ENCODE measurements around the gene FAM185A. TPM values are rescaled to one million over a fixed set of nuclear protein-coding genes. Genes with fewer than 3 reads are reported as not detected.

Gene FAM185A
- total and polyA plus RNA-seq, 9 donors = 5.0 to 19.6 (median 11.8) TPM

- TF ChIP-seq, protein P1, sequence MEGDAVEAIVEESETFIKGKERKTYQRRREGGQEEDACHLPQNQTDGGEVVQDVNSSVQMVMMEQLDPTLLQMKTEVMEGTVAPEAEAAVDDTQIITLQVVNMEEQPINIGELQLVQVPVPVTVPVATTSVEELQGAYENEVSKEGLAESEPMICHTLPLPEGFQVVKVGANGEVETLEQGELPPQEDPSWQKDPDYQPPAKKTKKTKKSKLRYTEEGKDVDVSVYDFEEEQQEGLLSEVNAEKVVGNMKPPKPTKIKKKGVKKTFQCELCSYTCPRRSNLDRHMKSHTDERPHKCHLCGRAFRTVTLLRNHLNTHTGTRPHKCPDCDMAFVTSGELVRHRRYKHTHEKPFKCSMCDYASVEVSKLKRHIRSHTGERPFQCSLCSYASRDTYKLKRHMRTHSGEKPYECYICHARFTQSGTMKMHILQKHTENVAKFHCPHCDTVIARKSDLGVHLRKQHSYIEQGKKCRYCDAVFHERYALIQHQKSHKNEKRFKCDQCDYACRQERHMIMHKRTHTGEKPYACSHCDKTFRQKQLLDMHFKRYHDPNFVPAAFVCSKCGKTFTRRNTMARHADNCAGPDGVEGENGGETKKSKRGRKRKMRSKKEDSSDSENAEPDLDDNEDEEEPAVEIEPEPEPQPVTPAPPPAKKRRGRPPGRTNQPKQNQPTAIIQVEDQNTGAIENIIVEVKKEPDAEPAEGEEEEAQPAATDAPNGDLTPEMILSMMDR (IDR thresholded peaks at IDR 0.05) = no peak
- TF ChIP-seq EP300 (IDR thresholded peaks at IDR 0.05) (no peak), POLR2A (IDR thresholded peaks at IDR 0.05) (no peak)
- Histone ChIP-seq H3K9me3 (no peaks in the 10 kb centered on the region), H3K4me3 (no peak overlapping the region), H3K36me3 (no peaks in the 10 kb centered on the region), H3K27ac (no peak overlapping the region), H3K4me1 (ENCODE audit: insufficient read depth) (no peaks in the 10 kb centered on the region), H3K27me3 (no peaks in the 10 kb centered on the region)
- intact Hi-C loops (cut with DNase I) = no loop called here
- DNase-seq = no peak
Observed at GRCh38 chr7:102842284-102842683, 93.5 kb downstream of the FAM185A start.

- Histone ChIP-seq H3K4me3 (no peak overlapping the region), H3K9me3 (no peaks in the 10 kb centered on the region), H3K36me3 (no peaks in the 10 kb centered on the region), H3K27me3 (no peaks in the 10 kb centered on the region), H3K27ac (no peak overlapping the region), H3K4me1 (ENCODE audit: insufficient read depth) (no peaks in the 10 kb centered on the region)
- 96 to 98% (median 97%) methylated on average over 3 of the region's 3 CpGs for WGBS, 3 donors
- intact Hi-C loops (cut with DNase I) = no loop called here
- DNase-seq = no peak
- TF ChIP-seq, protein P1 (IDR thresholded peaks at IDR 0.05) = no peak
- TF ChIP-seq EP300 (IDR thresholded peaks at IDR 0.05) = no peak
- no peak for TF ChIP-seq POLR2A (IDR thresholded peaks at IDR 0.05)
Observed at GRCh38 chr7:102843850-102844249, 95.1 kb downstream of the FAM185A start.

DNA sequence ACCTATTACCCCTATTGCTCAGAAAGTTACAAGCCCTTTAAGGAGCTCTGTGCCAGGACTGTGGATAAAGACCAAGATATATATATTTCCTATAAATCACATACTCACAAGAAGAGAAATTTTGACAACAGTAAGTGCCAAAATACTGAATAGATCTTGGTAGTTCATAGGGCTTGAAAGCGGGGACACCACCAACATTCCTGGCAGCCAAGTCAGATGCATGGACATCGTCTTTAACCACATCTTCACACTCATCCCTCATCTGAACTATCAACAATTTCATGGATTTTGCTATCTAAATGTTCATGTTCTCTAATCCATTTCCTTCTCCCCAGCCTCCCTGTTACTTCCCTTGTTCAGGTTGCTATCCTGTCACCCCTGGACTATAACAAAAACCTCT lies 96.5 kb downstream of the FAM185A start:
- Histone ChIP-seq H3K4me3 (no peak overlapping the region), H3K9me3 (no peaks in the 10 kb centered on the region), H3K27ac (no peak overlapping the region), H3K4me1 (ENCODE audit: insufficient read depth) (no peaks in the 10 kb centered on the region), H3K36me3 (no peaks in the 10 kb centered on the region), H3K27me3 (no peaks in the 10 kb centered on the region)
- WGBS, 3 donors = 94 to 96% (median 95%) methylated on average over 2 of the region's 2 CpGs
- intact Hi-C loops (cut with DNase I) = no loop called here
- no peak for TF ChIP-seq POLR2A (IDR thresholded peaks at IDR 0.05)
- TF ChIP-seq, protein P1 (IDR thresholded peaks at IDR 0.05) = no peak
- TF ChIP-seq EP300 (IDR thresholded peaks at IDR 0.05) = no peak
- no peak for DNase-seq

DNA sequence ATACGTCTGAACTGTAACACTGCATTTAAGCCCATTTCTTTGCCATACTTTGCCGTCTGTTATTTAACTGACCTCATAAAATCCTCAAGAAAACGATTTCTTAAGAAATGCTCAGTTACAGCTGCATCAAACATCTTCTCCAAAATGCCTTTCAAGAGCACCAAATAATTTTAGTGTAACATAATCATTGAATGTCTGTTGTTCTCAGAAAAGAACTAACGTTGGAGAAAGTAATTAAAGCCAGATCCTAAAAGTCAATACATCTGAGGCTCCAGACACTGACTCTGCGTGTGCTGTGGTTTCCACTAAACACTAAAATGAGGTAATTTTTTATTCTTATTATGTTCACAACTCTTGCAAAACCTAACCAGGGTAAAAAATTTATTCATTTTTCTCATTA lies 100.3 kb downstream of the FAM185A start:
- 66 to 80% (median 72%) methylated on average over 5 of the region's 5 CpGs for WGBS, 3 donors
- DNase-seq = no peak
- Histone ChIP-seq H3K27me3 (no peaks in the 10 kb centered on the region), H3K27ac (no peak overlapping the region), H3K4me3 (no peak overlapping the region), H3K4me1 (ENCODE audit: insufficient read depth) (no peaks in the 10 kb centered on the region), H3K9me3 (no peaks in the 10 kb centered on the region), H3K36me3 (no peaks in the 10 kb centered on the region)
- no peak for TF ChIP-seq EP300 (IDR thresholded peaks at IDR 0.05)
- TF ChIP-seq, protein P1 (IDR thresholded peaks at IDR 0.05) = no peak
- TF ChIP-seq POLR2A (IDR thresholded peaks at IDR 0.05) = no peak
- intact Hi-C loops (cut with DNase I) = no loop called here

GRCh38 chr7:102849538-102849937 lies 100.7 kb downstream of the FAM185A start:
- no peak for TF ChIP-seq POLR2A (IDR thresholded peaks at IDR 0.05)
- TF ChIP-seq, protein P1 (IDR thresholded peaks at IDR 0.05) = no peak
- TF ChIP-seq EP300 (IDR thresholded peaks at IDR 0.05) = no peak
- intact Hi-C loops (cut with DNase I) = no loop called here
- 52 to 79% (median 64%) methylated on average over 3 of the region's 3 CpGs for WGBS, 3 donors

More at GRCh38 chr7:102849538-102849937, 100.7 kb downstream of the FAM185A start:
- Histone ChIP-seq H3K36me3 (no peaks in the 10 kb centered on the region), H3K27me3 (no peaks in the 10 kb centered on the region), H3K4me3 (no peak overlapping the region), H3K4me1 (ENCODE audit: insufficient read depth) (no peaks in the 10 kb centered on the region), H3K27ac (no peak overlapping the region), H3K9me3 (no peaks in the 10 kb centered on the region)
- DNase-seq = no peak
